Astrocyte (in vitro differentiated cells and primary cell): Measurements from ENCODE around the gene CTNND2. TPM values are rescaled to one million over a fixed set of nuclear protein-coding genes. Genes with fewer than 3 reads are reported as not detected.

Source experiments
- DNase-seq: peaks from one replicate; pipeline ENCODE4 v3.0.0-alpha.2; 2010; ENCODE audit warnings: low read depth
- FAIRE-seq: peaks from 2 replicates; lab custom pipeline; 2011; peaks lifted over from hg19 to GRCh38; lab: Jason Lieb, UNC
- H2AFZ ChIP-seq: 2 replicates; pipeline ENCODE4 v1.6.0; 2012; ENCODE audit warnings: low read depth, low read length, inconsistent platforms
- H3K27ac ChIP-seq: 2 replicates; pipeline ENCODE4 v1.5.1; 2011; ENCODE audit warnings: low read depth, low read length, inconsistent platforms
- H3K27me3 ChIP-seq: 2 replicates; pipeline ENCODE4 v1.6.0; 2011; ENCODE audit warnings: low read length, inconsistent platforms; ENCODE audit not compliant: insufficient read depth
- H3K36me3 ChIP-seq: 2 replicates; pipeline ENCODE4 v1.5.1; 2011; ENCODE audit warnings: low read length, inconsistent platforms; ENCODE audit not compliant: insufficient read depth
- H3K4me1 ChIP-seq: 2 replicates; pipeline ENCODE4 v1.5.1; 2011; ENCODE audit warnings: low read length, inconsistent platforms; ENCODE audit not compliant: insufficient read depth
- H3K4me2 ChIP-seq: 2 replicates; pipeline ENCODE4 v1.6.0; 2012; ENCODE audit warnings: low read length, inconsistent platforms
- H3K4me3 ChIP-seq: 2 replicates; pipeline ENCODE4 v1.5.1; 2011; ENCODE audit warnings: low read depth, mild to moderate bottlenecking, low read length, inconsistent platforms; ENCODE audit not compliant: insufficient read depth
- H3K79me2 ChIP-seq: 2 replicates; pipeline ENCODE4 v1.6.0; 2012; ENCODE audit warnings: mild to moderate bottlenecking, low read length, inconsistent platforms; ENCODE audit not compliant: insufficient read depth
- H3K9ac ChIP-seq: 2 replicates; pipeline ENCODE4 v1.6.0; 2012; ENCODE audit warnings: mild to moderate bottlenecking, low read length, inconsistent platforms
- H3K9me3 ChIP-seq: 2 replicates; pipeline ENCODE4 v1.5.1; 2012; ENCODE audit warnings: low read depth, mild to moderate bottlenecking, low read length, inconsistent platforms; ENCODE audit not compliant: insufficient read depth
- H4K20me1 ChIP-seq: 2 replicates; pipeline ENCODE4 v1.6.0; 2012; ENCODE audit warnings: low read length, inconsistent platforms; ENCODE audit not compliant: insufficient read depth
- H3K27ac Mint-ChIP-seq: one replicate; pipeline ENCODE4 v1.8.0; 2021; ENCODE audit warnings: mild to moderate bottlenecking, mixed read lengths; ENCODE audit not compliant: unreplicated experiment
- H3K27me3 Mint-ChIP-seq: one replicate; pipeline ENCODE4 v1.8.0; 2021; ENCODE audit warnings: low read depth, mixed read lengths; ENCODE audit not compliant: unreplicated experiment
- H3K36me3 Mint-ChIP-seq: one replicate; pipeline ENCODE4 v1.8.0; 2021; ENCODE audit warnings: low read depth, mixed read lengths; ENCODE audit not compliant: unreplicated experiment
- H3K4me1 Mint-ChIP-seq: one replicate; pipeline ENCODE4 v1.8.0; 2021; ENCODE audit warnings: low read depth, mixed read lengths; ENCODE audit not compliant: unreplicated experiment
- H3K4me3 Mint-ChIP-seq: one replicate; pipeline ENCODE4 v1.8.0; 2021; ENCODE audit warnings: mild to moderate bottlenecking, moderate library complexity, mixed read lengths; ENCODE audit not compliant: unreplicated experiment
- H3K9me3 Mint-ChIP-seq: one replicate; pipeline ENCODE4 v1.8.0; 2021; ENCODE audit warnings: mild to moderate bottlenecking, mixed read lengths; ENCODE audit not compliant: unreplicated experiment
- EZH2 ChIP-seq: IDR thresholded peaks from 2 replicates; pipeline ENCODE4 v1.6.1; 2012; ENCODE audit warnings: mild to moderate bottlenecking, low read length, inconsistent platforms; ENCODE audit not compliant: insufficient read depth
- total RNA-seq: library from RNA; stranded (reverse); gene quantifications from 2 replicates; pipeline ENCODE4 v1.2.1, GENCODE V29; 2021
- TF ChIP-seq, protein P1 (sequence below): IDR thresholded peaks from 2 replicates; pipeline ENCODE4 v1.5.1; 2011; ENCODE audit warnings: low read depth, mild to moderate bottlenecking, inconsistent platforms, low read length, moderate library complexity; ENCODE audit not compliant: insufficient read depth

CTNND2 gene
- total RNA-seq, 1 donor from 2014 or later: 4.5 TPM

DNA sequence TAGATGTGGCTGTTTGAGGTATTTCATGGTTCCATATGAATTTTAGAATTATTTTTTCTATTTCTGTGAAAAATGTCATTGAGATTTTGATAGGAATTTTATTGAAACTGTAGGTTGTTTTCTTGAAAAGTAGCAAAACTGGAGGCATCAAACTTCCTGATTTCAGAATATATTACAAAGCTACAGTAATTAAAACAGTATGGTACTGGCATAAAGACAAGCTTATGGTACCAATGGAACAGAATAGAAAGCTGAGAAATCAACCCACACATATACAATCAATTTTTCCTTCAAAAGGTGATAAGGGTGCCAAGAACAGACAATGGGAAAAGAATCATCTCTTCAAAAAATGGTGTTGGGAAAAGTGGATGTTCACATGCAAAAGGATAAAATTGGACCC is 945.5 kb downstream of the CTNND2 start:
- Histone ChIP-seq H4K20me1 (no peaks in the 10 kb centered on the region), H3K9me3 (no peaks in the 10 kb centered on the region), H3K36me3 (no peaks in the 10 kb centered on the region), H2AFZ (no peak overlapping the region), H3K4me2 (no peak overlapping the region), H3K27ac (no peak overlapping the region), H3K79me2 (no peaks in the 10 kb centered on the region), H3K27me3 (peaks cover 2% of the 10 kb centered on the region), H3K9ac (no peak overlapping the region), H3K4me3 (no peak overlapping the region), H3K4me1 (no peaks in the 10 kb centered on the region)
- DNase-seq (no peak), FAIRE-seq (no peak)
- peaks cover 14% of the 10 kb centered on the region for H3K27me3 Mint-ChIP-seq
- peaks cover 15% of the 10 kb centered on the region for H3K9me3 Mint-ChIP-seq
- H3K4me3 Mint-ChIP-seq: no peak overlapping the region
- H3K27ac Mint-ChIP-seq: no peak overlapping the region
- TF ChIP-seq, protein P1, sequence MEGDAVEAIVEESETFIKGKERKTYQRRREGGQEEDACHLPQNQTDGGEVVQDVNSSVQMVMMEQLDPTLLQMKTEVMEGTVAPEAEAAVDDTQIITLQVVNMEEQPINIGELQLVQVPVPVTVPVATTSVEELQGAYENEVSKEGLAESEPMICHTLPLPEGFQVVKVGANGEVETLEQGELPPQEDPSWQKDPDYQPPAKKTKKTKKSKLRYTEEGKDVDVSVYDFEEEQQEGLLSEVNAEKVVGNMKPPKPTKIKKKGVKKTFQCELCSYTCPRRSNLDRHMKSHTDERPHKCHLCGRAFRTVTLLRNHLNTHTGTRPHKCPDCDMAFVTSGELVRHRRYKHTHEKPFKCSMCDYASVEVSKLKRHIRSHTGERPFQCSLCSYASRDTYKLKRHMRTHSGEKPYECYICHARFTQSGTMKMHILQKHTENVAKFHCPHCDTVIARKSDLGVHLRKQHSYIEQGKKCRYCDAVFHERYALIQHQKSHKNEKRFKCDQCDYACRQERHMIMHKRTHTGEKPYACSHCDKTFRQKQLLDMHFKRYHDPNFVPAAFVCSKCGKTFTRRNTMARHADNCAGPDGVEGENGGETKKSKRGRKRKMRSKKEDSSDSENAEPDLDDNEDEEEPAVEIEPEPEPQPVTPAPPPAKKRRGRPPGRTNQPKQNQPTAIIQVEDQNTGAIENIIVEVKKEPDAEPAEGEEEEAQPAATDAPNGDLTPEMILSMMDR: no peak
- TF ChIP-seq EZH2: no peak
- no peaks in the 10 kb centered on the region for H3K36me3 Mint-ChIP-seq
- no peaks in the 10 kb centered on the region for H3K4me1 Mint-ChIP-seq

DNA sequence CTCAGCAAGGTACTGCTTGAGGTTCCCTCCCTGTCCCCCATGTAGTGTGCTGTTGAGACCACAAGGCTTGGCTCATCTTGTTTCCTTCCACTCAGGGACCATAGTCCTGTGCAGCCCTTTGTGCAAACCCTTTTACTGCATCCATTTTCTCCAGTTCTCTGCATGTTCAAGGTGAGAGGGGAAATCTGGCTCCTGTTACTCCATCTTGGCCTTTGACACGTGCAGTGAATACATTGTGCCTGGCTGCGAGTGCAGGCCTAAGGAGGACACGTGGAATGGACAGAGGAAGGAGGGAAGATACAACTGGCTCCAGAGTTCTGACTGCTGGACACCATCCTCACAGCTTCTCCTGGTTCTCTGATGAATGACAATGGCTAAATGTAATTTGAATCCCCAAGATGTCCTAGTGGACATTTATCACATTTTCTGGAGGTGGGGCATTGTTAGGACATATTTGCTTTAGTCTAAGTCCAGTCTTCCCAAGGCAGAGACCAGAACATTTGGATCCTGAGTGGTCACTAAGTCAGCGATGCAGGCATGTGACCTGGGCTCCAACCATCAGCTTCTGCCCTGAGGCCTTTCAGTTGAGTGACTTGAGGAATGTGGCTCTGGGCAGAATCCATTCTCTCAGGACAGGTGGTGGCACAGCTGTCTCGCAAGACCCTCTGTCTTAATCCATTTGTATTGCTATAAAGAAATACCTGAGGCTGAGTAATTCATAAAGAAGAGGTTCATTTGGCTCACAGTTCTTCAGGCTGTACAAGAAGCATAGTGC is 954.2 kb downstream of the CTNND2 start:
- no peak for FAIRE-seq
- H3K27ac ChIP-seq: no peak overlapping the region
- Mint-ChIP-seq H3K36me3 (no peaks in the 10 kb centered on the region), H3K4me3 (no peak overlapping the region), H3K27ac (no peak overlapping the region), H3K9me3 (peaks cover 6% of the 10 kb centered on the region), H3K4me1 (no peaks in the 10 kb centered on the region), H3K27me3 (peaks cover 25% of the 10 kb centered on the region)
- H3K9ac ChIP-seq: no peak overlapping the region
- no peak overlapping the region for H3K4me3 ChIP-seq
- H3K79me2 ChIP-seq: no peaks in the 10 kb centered on the region
- TF ChIP-seq EZH2: no peak
- TF ChIP-seq, protein P1: no peak
- no peaks in the 10 kb centered on the region for H3K9me3 ChIP-seq
- peaks cover 4% of the 10 kb centered on the region for H3K27me3 ChIP-seq
- no peak overlapping the region for H2AFZ ChIP-seq
- no peak overlapping the region for H3K4me2 ChIP-seq
- no peak for DNase-seq
- H4K20me1 ChIP-seq: no peaks in the 10 kb centered on the region
- no peaks in the 10 kb centered on the region for H3K4me1 ChIP-seq
- H3K36me3 ChIP-seq: no peaks in the 10 kb centered on the region

DNA sequence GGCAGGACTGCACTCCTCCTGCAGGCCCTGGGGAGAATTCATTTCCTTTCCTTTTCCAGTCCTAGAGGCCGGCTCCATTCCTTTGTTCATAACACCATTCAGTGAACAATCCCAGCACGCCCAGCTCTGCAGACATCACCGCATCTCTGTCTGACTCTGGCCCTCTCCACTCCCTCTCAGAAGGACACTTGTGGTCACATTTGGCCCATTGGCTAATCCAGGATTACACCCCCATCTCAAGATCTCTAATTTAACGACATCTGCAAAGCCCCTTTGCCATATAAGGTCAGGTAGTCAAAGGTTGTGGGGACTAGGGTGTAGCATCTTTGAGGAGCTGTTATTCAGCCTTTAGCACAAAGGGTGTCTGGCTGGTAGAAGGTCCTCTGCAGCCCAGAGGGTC is 958.2 kb downstream of the CTNND2 start:
- Histone ChIP-seq H2AFZ (no peak overlapping the region), H4K20me1 (no peaks in the 10 kb centered on the region), H3K9ac (no peak overlapping the region), H3K4me1 (no peaks in the 10 kb centered on the region), H3K79me2 (no peaks in the 10 kb centered on the region), H3K27me3 (peaks cover 6% of the 10 kb centered on the region), H3K9me3 (no peaks in the 10 kb centered on the region), H3K4me2 (no peak overlapping the region), H3K4me3 (no peak overlapping the region), H3K36me3 (no peaks in the 10 kb centered on the region), H3K27ac (no peak overlapping the region)
- TF ChIP-seq EZH2: no peak
- TF ChIP-seq, protein P1: no peak
- DNase-seq: no peak
- Mint-ChIP-seq H3K4me3 (no peak overlapping the region), H3K27me3 (peaks cover 17% of the 10 kb centered on the region), H3K4me1 (no peaks in the 10 kb centered on the region), H3K27ac (peak overlapping the region; percentile 8), H3K36me3 (no peaks in the 10 kb centered on the region), H3K9me3 (peaks cover 1% of the 10 kb centered on the region)
- no peak for FAIRE-seq
